SU-DHL-6 (cell line): Measurements from ENCODE around the gene TMEM106A.
"Not testable (repeated sequence)": the region's sequence is repeated elsewhere in the genome, so short reads cannot be mapped to it uniquely, and the experiment has no call there.

ENCODE experiments used
- H2AFZ ChIP-seq: fragments of 200-600 bp; sonication (generic); 2 replicates; pipeline ENCODE4 v1.6.1; 2014; ENCODE audit warnings: low read depth, mild to moderate bottlenecking, moderate library complexity, mixed read lengths, antibody characterized with exemption, low read length; ENCODE audit not compliant: severe bottlenecking
- H3F3A ChIP-seq: fragments of 200-600 bp; shearing (Covaris generic); 2 replicates; pipeline ENCODE4 v1.6.0; 2016; ENCODE audit warnings: antibody characterized with exemption, mild to moderate bottlenecking; ENCODE audit not compliant: insufficient read depth
- H3K27ac ChIP-seq: fragments of 200-600 bp; sonication (generic); 2 replicates; pipeline ENCODE4 v1.5.1; 2016; ENCODE audit warnings: low read depth, mild to moderate bottlenecking, low read length, moderate library complexity, mixed read lengths
- H3K27me3 ChIP-seq: fragments of 200-600 bp; sonication (generic), shearing (Covaris generic); 2 replicates; pipeline ENCODE4 v1.6.0; 2014; ENCODE audit warnings: mild to moderate bottlenecking, low read length
- H3K36me3 ChIP-seq: fragments of 200-600 bp; sonication (generic); 2 replicates; pipeline ENCODE4 v1.6.1; 2014; ENCODE audit warnings: mild to moderate bottlenecking, low read length, mixed read lengths
- H3K4me2 ChIP-seq: fragments of 300-600, 200-600 bp; shearing (Covaris generic), sonication (generic); 2 replicates; pipeline ENCODE4 v1.6.0; 2014; ENCODE audit warnings: low read length, low read depth, mild to moderate bottlenecking; ENCODE audit not compliant: poor library complexity, severe bottlenecking
- H3K4me3 ChIP-seq: fragments of 200-600 bp; sonication (generic); 2 replicates; pipeline ENCODE4 v1.5.1; 2014; ENCODE audit warnings: antibody characterized with exemption, low read length, mild to moderate bottlenecking, mixed read lengths; ENCODE audit not compliant: insufficient read depth, poor library complexity, severe bottlenecking
- H3K79me2 ChIP-seq: fragments of 200-600 bp; sonication (generic); 2 replicates; pipeline ENCODE4 v1.6.1; 2014; ENCODE audit warnings: mild to moderate bottlenecking, low read length, moderate library complexity; ENCODE audit not compliant: insufficient read depth
- H3K9ac ChIP-seq: fragments of 200-600 bp; sonication (generic); 2 replicates; pipeline ENCODE4 v1.7.0; 2014; ENCODE audit warnings: mild to moderate bottlenecking, low read length
- H3K9me2 ChIP-seq: fragments of 200-600 bp; sonication (generic); replicated peaks from 2 replicates; pipeline ENCODE4 v1.6.1; 2014; ENCODE audit warnings: low read length; ENCODE audit not compliant: insufficient read depth
- H3K9me3 ChIP-seq: fragments of 200-600 bp; sonication (generic); 2 replicates; pipeline ENCODE4 v1.6.1; 2014; ENCODE audit warnings: low read length, mixed read lengths; ENCODE audit not compliant: insufficient read depth
- H4K20me1 ChIP-seq: fragments of 200-600 bp; sonication (generic); 2 replicates; pipeline ENCODE4 v1.6.1; 2014; ENCODE audit warnings: low read depth, mild to moderate bottlenecking, antibody characterized with exemption, low read length, moderate library complexity, mixed read lengths

The TMEM106A gene

DNA sequence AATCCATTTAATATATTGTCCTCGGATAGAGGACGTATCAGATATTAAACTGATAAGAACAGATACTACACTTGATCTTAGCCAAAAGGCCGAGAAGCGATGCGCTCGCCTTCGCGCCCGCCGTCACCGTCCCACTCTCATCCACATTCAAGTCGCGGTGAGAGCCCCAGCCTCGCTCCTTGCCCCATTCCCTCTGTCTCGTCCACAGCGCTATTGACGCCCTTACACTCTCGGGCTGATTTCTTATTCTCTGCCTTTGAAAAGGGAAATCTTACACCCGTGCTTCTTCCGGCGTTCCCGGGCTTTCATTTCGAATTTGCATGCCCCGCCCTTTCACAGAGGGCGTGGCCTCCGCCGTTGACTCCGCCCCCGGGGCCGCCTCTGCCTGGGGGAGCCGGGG, 22.2 kb downstream of the TMEM106A start, which contains the start of gene RNU2-1:
TSS of gene RNU2-1 (minus strand) at position 101 of the 400 bp plus-strand sequence.
- not testable (repeated sequence) for H3K4me3 ChIP-seq, H3K36me3 ChIP-seq, H3K9ac ChIP-seq, H3K4me2 ChIP-seq, H3F3A ChIP-seq, H3K79me2 ChIP-seq, H2AFZ ChIP-seq, H4K20me1 ChIP-seq, H3K9me2 ChIP-seq, H3K27me3 ChIP-seq, H3K27ac ChIP-seq, H3K9me3 ChIP-seq

DNA sequence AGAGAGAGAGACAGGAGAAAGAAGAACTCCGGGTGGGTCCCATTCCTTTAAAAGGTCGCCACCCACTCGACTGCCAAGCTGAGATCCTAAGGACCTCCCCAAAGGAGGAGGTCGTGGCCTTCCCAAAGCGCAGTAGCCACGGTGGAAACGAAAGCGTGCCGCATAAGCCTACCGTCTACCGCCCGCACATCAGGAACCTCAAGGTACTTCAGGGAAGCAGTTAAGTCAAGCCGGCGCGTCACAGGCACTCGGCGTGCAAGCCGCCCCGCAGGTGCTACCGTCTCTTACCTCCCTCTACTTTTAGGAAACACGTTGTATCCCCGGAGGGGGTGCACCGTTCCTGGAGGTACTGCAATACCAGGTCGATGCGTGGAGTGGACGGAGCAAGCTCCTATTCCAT, 27.9 kb downstream of the TMEM106A start:
- H3K27ac ChIP-seq, H3K9ac ChIP-seq, H3K9me2 ChIP-seq, H3K27me3 ChIP-seq, H4K20me1 ChIP-seq, H3F3A ChIP-seq, H3K4me2 ChIP-seq, H3K79me2 ChIP-seq, H3K36me3 ChIP-seq, H3K9me3 ChIP-seq, H3K4me3 ChIP-seq, H2AFZ ChIP-seq: not testable (repeated sequence)

- H3K9me2 ChIP-seq, result not testable (repeated sequence)
These were observed 29.1 kb downstream of the TMEM106A start for GRCh38 chr17:43240596-43241352.

DNA sequence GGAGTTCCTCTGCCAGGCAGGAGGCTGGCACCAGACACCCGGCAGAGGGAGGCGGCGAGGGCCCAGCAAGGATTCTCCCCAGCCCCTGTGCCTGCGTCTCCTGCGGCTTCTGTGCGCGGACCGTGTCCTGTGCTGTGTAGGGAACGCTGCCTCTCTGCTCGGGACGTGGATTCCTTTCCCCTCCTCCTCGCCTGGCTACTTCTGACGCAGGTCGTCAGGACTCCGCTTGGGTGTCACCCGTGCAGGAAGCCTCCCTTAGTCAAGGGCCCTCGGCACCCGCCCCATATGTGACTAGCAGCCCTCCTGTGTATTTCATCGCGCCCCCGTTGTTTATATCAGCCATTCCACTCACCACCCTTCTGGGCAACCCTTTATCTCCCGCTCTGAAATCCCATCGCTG, 34.8 kb downstream of the TMEM106A start:
- H4K20me1 ChIP-seq, H3K9me2 ChIP-seq, H3K79me2 ChIP-seq, H3K4me3 ChIP-seq, H3K27me3 ChIP-seq, H3K9ac ChIP-seq, H3F3A ChIP-seq, H3K27ac ChIP-seq, H3K4me2 ChIP-seq, H2AFZ ChIP-seq, H3K36me3 ChIP-seq, H3K9me3 ChIP-seq: not testable (repeated sequence)

More at GRCh38 chr17:43240596-43241352, 29.1 kb downstream of the TMEM106A start:
- not testable (repeated sequence) for H3K79me2 ChIP-seq, H3K27me3 ChIP-seq, H3K27ac ChIP-seq, H3K4me3 ChIP-seq, H3K9ac ChIP-seq, H3K9me3 ChIP-seq, H3F3A ChIP-seq, H2AFZ ChIP-seq, H3K36me3 ChIP-seq, H4K20me1 ChIP-seq, H3K4me2 ChIP-seq
